ENCODE data around the gene DLGAP1.
"Not testable (repeated sequence)": the region's sequence is repeated elsewhere in the genome, so short reads cannot be mapped to it uniquely, and the experiment has no call there.

DLGAP1 gene

GRCh38 chr18:4293337-4293736 is 161.8 kb downstream of the DLGAP1 start:
- DNase-seq (ENCODE audit: insufficient read length, low spot score) (no peak), FAIRE-seq (no peak)

DNA sequence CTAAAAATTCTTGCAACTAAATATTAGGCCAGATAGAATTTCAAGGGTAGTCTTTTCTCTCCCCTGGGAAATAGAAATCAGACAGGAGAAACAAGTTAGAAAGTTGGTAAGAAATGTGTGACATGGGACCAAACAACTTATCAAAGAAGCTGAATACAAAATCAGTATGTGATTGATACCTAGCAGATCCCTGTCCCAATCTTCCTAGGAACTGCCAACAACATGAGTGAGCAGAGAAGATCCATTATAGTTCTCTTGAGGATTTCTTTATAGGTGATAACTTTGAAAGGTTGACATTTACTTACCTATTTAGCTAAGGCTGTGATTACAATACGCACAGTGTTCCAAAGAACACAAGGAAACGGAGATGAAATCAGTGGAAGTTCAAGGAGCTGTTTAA is 162.4 kb downstream of the DLGAP1 start:
- no peak for FAIRE-seq
- no peak for DNase-seq (ENCODE audit: insufficient read length, low spot score)

- FAIRE-seq; DNase-seq (ENCODE audit: insufficient read length, low spot score): not testable (repeated sequence)
These were observed 167.8 kb downstream of the DLGAP1 start for GRCh38 chr18:4287340-4287739.

GRCh38 chr18:4286256-4286655 is 168.9 kb downstream of the DLGAP1 start:
- no peak for FAIRE-seq
- DNase-seq (ENCODE audit: insufficient read length, low spot score) = no peak

- DNase-seq (ENCODE audit: insufficient read length, low spot score) (no peak), FAIRE-seq (no peak)
These were observed 169.6 kb downstream of the DLGAP1 start for GRCh38 chr18:4285525-4285924.

DNA sequence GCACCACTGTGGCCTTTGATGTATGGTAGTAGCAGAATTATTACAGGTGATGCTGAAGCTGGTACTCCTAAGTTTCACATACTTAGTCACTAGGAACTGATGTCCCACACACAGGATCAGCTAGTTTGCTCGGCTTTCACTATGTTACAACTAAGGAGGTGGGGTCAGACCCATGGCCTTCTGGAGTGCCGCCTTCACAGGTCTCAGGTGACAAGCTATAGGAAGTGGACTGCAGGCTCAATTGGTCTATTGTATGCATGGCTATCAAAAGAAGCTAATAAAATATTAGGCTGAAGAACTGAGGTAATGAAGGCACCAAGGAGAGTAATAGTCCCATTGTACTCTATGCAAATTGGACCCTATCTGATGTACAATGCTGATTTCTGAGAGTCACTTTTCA is 170.6 kb downstream of the DLGAP1 start:
- DNase-seq (ENCODE audit: insufficient read length, low spot score) = no peak
- no peak for FAIRE-seq

DNA sequence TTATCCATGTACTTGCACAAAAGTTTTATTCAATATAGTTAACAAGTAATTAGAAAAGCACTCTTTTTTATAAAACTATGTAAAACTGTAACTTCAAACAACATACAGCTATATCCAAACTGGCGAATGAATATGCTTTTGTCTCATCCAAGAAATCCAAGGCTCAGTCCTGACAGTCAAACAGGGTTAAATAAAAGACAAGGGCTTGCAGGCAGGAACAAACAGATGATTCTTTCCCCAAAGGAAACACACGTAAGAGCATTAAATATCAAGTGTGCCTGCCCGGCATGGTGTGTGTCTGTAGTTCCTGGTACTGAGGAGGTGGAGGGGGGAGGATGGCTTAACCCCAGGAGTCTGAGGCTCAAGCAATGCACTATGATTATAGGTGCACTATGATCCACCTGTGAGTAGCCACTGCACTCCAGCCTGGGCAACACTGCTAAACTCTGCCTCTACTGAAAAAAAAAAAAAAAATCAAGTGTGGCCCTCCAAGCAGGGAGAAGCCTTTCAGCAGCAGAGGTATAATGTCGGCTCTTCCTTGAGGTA is 171.3 kb downstream of the DLGAP1 start:
- no peak for DNase-seq (ENCODE audit: insufficient read length, low spot score)
- no peak for FAIRE-seq

DNA sequence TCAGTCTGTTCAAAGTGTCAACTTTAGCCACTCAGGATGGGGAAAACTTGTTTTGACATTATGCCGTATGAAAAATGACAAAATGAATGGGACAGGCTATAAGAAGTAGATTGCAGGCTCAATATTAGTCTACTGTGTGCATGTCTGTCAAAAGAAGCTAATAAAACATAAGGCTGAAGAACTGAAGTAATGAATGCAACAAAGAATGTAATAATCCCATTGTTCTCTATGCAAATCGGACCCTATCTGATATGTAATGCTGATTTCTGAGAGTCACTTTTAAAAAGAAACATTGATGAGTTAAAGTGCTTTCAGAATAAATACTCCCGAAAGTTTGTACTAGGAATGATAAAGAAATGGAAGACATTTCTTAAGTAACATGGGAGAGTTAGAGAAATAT is 172.2 kb downstream of the DLGAP1 start:
- FAIRE-seq = no peak
- no peak for DNase-seq (ENCODE audit: insufficient read length, low spot score)

DNA sequence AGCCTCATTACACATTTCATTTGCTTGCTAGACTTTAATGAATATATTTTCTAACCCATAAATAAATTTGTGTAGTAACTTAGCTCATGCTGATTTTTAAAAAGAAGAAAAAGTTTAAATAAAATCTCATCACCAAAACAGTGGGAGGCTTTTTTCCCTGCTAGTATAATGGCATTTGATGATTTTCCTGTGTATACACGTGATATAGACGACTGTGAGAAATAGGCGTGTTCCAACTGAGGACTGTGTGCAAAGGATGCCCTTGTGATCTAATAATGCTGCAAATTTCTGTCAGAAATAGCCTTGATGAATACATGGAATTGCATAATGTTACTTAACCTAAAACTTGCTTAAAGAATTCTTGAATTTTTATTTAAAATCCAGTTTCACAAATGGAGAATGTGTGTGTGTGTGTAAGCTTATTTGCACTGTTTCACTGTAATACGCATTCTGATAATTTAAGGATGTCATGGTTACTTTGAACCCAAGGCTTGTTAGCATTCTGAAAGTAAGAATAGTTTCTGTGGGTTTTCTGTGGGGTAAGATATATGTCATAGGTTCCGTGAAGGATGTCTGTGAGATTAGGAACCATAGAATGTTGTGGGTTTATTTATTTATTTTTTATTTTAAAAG is 178.0 kb downstream of the DLGAP1 start:
- FAIRE-seq (no peak), DNase-seq (ENCODE audit: insufficient read length, low spot score) (no peak)

- DNase-seq (ENCODE audit: insufficient read length, low spot score) (no peak), FAIRE-seq (no peak)
These were observed 183.2 kb downstream of the DLGAP1 start for GRCh38 chr18:4271952-4272351.

GRCh38 chr18:4270988-4271387 is 184.1 kb downstream of the DLGAP1 start:
- DNase-seq (ENCODE audit: insufficient read length, low spot score) (no peak), FAIRE-seq (no peak)

DNA sequence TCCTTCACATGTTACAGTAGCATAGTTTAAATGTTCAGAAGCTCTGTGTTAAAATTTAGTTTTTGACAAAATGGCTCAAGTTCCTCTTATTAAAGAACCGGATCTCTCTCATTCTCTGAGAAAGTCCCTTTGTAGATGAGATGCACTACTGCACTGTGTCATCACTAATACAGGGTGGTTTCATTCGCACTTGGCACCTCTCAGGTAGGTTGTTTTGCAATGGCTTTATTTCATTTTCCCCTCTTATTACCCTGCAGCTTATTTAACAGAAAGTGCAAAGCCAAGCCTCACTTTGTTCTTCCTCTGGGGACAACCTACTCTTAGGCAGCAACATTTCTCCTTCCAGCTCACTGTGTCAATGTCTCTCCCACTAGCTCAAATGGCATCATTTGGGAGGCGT is 185.1 kb downstream of the DLGAP1 start:
- FAIRE-seq = no peak

DNA sequence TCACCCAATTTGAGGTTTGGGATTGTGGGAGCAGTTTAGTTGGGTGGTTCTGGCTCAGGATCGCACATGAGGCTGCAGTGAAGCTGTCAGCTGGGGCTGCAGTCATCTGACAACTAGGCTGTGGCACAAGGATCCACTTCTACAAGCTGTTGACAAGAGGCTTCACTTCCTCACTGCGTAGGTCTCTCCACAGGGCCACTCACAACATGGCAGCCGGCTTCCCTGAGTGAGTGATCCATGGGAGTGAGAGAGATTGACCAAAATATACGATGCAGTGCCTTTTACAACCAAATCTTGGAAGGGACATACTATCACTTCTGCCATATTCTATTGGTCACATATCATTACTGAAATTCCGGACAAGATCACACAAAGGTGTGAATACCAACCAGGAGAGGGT is 187.5 kb downstream of the DLGAP1 start:
- FAIRE-seq (no peak), DNase-seq (ENCODE audit: insufficient read length, low spot score) (no peak)

More for the DNA sequence above, 185.1 kb downstream of the DLGAP1 start:
- DNase-seq (ENCODE audit: insufficient read length, low spot score) = no peak

DNA sequence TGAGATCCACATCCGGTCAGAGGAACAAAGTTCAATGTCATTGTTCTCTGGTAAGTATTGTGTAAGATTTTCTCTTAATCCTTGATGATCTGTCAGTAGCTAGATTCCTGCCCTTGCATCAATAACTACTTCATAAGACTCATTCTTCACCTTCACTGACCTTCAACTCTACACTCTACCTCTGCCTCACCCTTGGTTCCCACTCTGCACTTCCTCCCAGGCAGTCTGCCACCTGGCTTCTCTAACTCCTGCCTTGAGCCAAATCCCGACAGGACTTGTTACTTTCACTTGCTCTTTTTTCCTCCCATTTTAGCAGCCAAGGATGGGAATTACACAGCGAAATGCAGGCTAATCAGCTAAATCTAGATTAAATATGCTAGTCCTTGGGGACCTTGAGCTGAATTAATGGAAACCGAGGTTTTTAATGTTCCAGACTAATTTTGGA is 190.7 kb downstream of the DLGAP1 start:
- FAIRE-seq (no peak), DNase-seq (ENCODE audit: insufficient read length, low spot score) (no peak)

GRCh38 chr18:4260107-4260506 is 195.0 kb downstream of the DLGAP1 start:
- no peak for DNase-seq (ENCODE audit: insufficient read length, low spot score)
- no peak for FAIRE-seq

- DNase-seq (ENCODE audit: insufficient read length, low spot score) (no peak), FAIRE-seq (no peak)
These were observed 198.2 kb downstream of the DLGAP1 start for GRCh38 chr18:4256766-4257417.

DNA sequence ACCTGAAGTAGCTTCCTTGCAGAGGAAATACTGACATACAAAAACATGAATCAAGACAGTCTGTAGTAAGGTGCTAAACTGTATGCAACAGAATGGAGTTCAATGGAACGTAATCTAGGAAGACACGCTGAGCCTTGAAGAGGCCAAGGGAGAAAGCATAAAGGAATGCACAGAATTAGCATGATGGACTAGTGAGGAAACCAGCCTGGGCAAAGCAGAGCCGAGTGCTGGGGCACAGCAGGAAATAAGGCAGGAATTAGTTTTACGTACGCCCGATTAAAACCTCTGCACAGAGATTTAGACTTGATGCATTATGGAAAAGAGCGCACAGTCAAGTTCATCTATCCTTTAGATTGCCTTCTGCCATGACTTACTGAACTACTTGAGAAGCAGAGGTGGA is 200.3 kb downstream of the DLGAP1 start:
- no peak for FAIRE-seq
- no peak for DNase-seq (ENCODE audit: insufficient read length, low spot score)

- DNase-seq (ENCODE audit: insufficient read length, low spot score) = no peak
- FAIRE-seq = no peak
These were observed 202.3 kb downstream of the DLGAP1 start for GRCh38 chr18:4252829-4253228.

GRCh38 chr18:4251873-4252272 is 203.2 kb downstream of the DLGAP1 start:
- no peak for FAIRE-seq
- no peak for DNase-seq (ENCODE audit: insufficient read length, low spot score)

DNA sequence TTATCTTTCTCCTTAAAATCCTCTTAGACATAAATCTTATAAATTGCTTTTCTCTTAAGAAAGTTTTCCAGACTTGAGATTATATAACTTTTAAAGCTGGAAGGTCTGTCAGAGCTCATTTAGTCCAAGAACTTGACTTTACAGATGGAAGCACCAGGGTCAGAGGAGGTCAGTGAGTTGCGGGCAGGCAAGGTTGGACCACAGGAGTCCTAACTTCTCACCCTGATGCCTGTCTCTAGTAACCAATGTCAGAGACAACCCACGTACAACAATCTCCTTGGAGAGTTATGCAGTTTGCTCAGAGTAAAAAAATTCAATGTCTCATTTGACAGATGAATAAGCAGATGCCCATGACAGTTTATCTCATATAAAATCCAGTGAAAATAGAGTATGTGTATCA is 203.9 kb downstream of the DLGAP1 start:
- DNase-seq (ENCODE audit: insufficient read length, low spot score) (no peak), FAIRE-seq (no peak)

DNA sequence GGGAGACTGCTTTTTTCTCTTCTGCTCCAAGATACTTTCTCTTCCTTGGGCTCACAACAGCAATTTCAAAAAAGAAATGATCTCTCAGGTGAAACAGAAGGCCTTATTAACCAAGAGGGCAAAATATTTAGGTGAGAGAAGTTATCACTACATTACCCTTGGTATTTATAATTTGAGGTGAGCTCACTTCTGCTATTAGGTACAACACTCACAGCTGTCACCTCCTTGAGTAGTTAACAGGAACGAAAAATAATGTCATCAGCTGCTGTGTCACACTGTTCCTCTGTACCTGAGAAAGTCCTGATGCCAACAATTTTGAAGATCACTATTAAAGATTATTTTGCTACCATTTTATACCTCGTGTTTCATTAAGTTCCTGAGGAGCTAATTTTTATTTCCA is 205.0 kb downstream of the DLGAP1 start:
- DNase-seq (ENCODE audit: insufficient read length, low spot score) (no peak), FAIRE-seq (no peak)

DNA sequence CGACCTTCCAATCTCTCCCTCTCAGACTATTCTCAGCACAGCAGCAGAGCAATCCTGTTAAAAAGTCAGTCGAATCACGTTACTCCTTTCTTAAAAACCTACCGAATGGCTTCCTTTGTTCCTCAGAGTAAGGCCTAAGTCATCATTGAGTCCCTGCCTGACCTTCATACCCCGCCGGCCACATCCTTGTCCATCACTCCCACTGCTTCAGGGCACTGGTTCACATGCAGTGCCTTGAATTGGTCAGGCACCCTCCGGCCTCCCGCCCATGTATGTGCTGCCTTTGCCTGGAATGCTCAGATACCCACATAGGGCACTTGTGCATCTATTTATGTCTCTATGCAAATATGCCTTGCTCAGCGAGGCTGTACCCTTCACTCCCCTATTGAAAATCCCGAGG is 206.4 kb downstream of the DLGAP1 start:
- FAIRE-seq = no peak
- no peak for DNase-seq (ENCODE audit: insufficient read length, low spot score)

All from GM19239 (cell line).